Measurements from ENCODE around the gene MGAT5B. TPM values are rescaled to one million over a fixed set of nuclear protein-coding genes. Genes with fewer than 3 reads are reported as not detected.

Gene MGAT5B
- total RNA-seq, 1 donor from 2014 or later: 6.3 TPM

DNA sequence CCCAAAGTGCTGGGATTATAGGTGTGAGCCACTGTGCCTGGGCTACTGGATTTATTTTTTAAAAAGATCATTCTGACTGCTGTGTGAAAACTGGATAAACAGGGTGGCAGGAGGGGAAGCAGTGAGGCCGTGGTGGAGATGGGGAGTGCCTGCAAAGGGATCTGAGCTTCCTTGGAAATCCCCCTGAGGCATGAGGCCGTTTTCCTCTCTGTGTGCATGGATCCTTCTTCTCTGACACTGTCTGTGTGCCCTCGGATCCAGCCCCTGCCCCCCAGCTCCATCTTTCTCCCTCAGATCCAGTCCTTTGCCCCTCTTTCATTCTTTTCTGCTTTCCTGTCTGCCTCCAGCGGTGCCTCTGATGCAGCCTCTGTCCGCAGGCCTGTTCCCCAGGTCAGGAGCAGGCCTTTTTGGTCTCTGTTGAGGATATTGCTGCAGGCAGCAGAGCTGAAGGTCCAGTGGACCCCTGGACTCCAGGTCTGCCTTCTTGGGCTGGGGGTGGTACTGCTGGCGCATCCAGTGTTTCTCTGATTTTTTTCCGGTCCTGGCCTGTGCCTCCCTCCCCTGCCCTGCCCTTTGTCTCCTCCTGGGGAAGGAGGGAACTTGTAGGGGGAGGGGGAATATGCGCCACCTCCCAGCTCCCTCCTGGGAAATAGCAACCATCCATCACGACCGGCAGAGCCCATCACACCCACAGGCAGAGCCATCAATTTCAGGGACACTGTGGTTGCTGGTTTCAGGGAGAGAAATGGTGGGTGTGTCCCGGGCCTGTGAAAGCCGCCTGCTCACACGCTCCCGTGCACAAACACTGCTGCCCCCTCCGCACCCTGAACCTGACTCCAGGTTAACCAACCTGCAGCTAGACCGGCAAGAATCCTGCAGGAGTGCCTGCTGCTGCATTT is 17.0 kb downstream of the MGAT5B start:
- Histone ChIP-seq H3K4me1 (ENCODE audit: insufficient read depth, low read length) (no peaks in the 10 kb centered on the region), H3K27ac (ENCODE audit: low read depth, low read length) (no peak overlapping the region), H4K20me1 (ENCODE audit: insufficient read depth, low read length) (peaks cover 3% of the 10 kb centered on the region), H3K9ac (ENCODE audit: low read length) (no peak overlapping the region), H3K9me3 (ENCODE audit: insufficient read depth, low read depth, low read length) (no peaks in the 10 kb centered on the region), H3K4me2 (ENCODE audit: low read length) (no peak overlapping the region), H3K36me3 (ENCODE audit: insufficient read depth, low read length) (no peaks in the 10 kb centered on the region), H3K4me3 (ENCODE audit: insufficient read depth, low read depth, low read length) (no peak overlapping the region), H3K79me2 (ENCODE audit: insufficient read depth, low read length) (no peaks in the 10 kb centered on the region), H3K27me3 (ENCODE audit: insufficient read depth, low read length) (no peaks in the 10 kb centered on the region), H2AFZ (ENCODE audit: low read depth, low read length) (no peak overlapping the region)
- no peak for FAIRE-seq
- no peaks in the 10 kb centered on the region for H3K36me3 Mint-ChIP-seq (ENCODE audit: low read depth, unreplicated experiment)
- TF ChIP-seq, protein P1, sequence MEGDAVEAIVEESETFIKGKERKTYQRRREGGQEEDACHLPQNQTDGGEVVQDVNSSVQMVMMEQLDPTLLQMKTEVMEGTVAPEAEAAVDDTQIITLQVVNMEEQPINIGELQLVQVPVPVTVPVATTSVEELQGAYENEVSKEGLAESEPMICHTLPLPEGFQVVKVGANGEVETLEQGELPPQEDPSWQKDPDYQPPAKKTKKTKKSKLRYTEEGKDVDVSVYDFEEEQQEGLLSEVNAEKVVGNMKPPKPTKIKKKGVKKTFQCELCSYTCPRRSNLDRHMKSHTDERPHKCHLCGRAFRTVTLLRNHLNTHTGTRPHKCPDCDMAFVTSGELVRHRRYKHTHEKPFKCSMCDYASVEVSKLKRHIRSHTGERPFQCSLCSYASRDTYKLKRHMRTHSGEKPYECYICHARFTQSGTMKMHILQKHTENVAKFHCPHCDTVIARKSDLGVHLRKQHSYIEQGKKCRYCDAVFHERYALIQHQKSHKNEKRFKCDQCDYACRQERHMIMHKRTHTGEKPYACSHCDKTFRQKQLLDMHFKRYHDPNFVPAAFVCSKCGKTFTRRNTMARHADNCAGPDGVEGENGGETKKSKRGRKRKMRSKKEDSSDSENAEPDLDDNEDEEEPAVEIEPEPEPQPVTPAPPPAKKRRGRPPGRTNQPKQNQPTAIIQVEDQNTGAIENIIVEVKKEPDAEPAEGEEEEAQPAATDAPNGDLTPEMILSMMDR (IDR thresholded peaks at IDR 0.05; ENCODE audit: insufficient read depth, low read depth, low read length): no peak
- peak; percentile 41 for TF ChIP-seq EZH2 (IDR thresholded peaks at IDR 0.05; ENCODE audit: insufficient read depth, low read length)
- H3K4me3 Mint-ChIP-seq (ENCODE audit: unreplicated experiment): no peak overlapping the region
- no peaks in the 10 kb centered on the region for H3K4me1 Mint-ChIP-seq (ENCODE audit: low read depth, unreplicated experiment)
- no peak overlapping the region for H3K27ac Mint-ChIP-seq (ENCODE audit: unreplicated experiment)
- H3K27me3 Mint-ChIP-seq (ENCODE audit: low read depth, unreplicated experiment): peaks cover 15% of the 10 kb centered on the region
- no peak for DNase-seq (ENCODE audit: low read depth)
- no peaks in the 10 kb centered on the region for H3K9me3 Mint-ChIP-seq (ENCODE audit: unreplicated experiment)

DNA sequence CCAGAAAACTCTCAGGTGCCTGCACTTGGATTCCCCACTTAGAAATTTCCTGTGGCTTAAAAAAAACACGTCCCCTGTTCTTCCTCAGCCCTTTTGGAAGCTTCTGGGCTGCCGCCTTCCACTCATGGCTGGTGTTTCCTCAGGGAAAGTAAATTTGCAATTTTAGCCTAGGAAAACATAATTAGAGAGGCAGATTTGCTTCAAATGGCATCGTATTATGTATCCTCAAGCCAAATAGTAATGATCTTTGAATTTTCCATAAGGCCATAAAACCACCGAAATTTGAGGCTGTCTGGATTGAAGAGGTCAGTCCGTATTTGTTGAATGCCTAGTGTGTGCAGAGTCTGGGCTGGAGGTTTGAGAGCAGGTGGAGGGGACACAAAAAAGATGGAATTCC is 17.7 kb downstream of the MGAT5B start:
- H2AFZ ChIP-seq (ENCODE audit: low read depth, low read length): no peak overlapping the region
- no peaks in the 10 kb centered on the region for H3K36me3 ChIP-seq (ENCODE audit: insufficient read depth, low read length)
- H4K20me1 ChIP-seq (ENCODE audit: insufficient read depth, low read length): peaks cover 3% of the 10 kb centered on the region
- DNase-seq (ENCODE audit: low read depth): no peak
- Mint-ChIP-seq H3K27me3 (ENCODE audit: low read depth, unreplicated experiment) (peaks cover 10% of the 10 kb centered on the region), H3K27ac (ENCODE audit: unreplicated experiment) (no peak overlapping the region), H3K36me3 (ENCODE audit: low read depth, unreplicated experiment) (no peaks in the 10 kb centered on the region), H3K9me3 (ENCODE audit: unreplicated experiment) (no peaks in the 10 kb centered on the region), H3K4me3 (ENCODE audit: unreplicated experiment) (no peak overlapping the region), H3K4me1 (ENCODE audit: low read depth, unreplicated experiment) (no peaks in the 10 kb centered on the region)
- FAIRE-seq: no peak
- no peak overlapping the region for H3K9ac ChIP-seq (ENCODE audit: low read length)
- no peak overlapping the region for H3K4me3 ChIP-seq (ENCODE audit: insufficient read depth, low read depth, low read length)
- no peaks in the 10 kb centered on the region for H3K4me1 ChIP-seq (ENCODE audit: insufficient read depth, low read length)
- no peak for TF ChIP-seq EZH2 (IDR thresholded peaks at IDR 0.05; ENCODE audit: insufficient read depth, low read length)
- TF ChIP-seq, protein P1 (IDR thresholded peaks at IDR 0.05; ENCODE audit: insufficient read depth, low read depth, low read length): no peak
- no peaks in the 10 kb centered on the region for H3K27me3 ChIP-seq (ENCODE audit: insufficient read depth, low read length)
- H3K9me3 ChIP-seq (ENCODE audit: insufficient read depth, low read depth, low read length): no peaks in the 10 kb centered on the region
- no peaks in the 10 kb centered on the region for H3K79me2 ChIP-seq (ENCODE audit: insufficient read depth, low read length)
- no peak overlapping the region for H3K27ac ChIP-seq (ENCODE audit: low read depth, low read length)
- no peak overlapping the region for H3K4me2 ChIP-seq (ENCODE audit: low read length)

DNA sequence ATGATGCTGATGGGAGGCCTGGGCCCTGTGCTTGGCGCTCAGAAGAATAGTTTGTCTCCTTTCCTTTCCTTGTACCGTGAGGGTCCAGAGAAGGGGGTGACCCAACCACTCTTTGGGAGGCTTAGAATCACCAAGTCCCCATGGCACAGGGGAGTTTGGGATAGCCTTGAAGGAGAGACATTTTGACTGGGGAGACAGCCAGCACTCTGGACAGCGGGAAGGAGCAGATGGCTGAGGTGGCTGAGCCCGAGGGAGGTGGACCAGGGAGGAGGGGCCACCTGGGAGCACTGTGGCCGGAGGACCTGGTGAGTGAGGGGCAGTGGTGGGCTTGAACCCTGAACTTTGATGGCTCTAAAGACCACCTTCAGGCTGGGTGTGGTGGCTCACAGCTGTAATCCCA is 18.2 kb downstream of the MGAT5B start:
- Histone ChIP-seq H4K20me1 (ENCODE audit: insufficient read depth, low read length) (peaks cover 3% of the 10 kb centered on the region), H3K79me2 (ENCODE audit: insufficient read depth, low read length) (no peaks in the 10 kb centered on the region), H3K27ac (ENCODE audit: low read depth, low read length) (no peak overlapping the region), H3K4me3 (ENCODE audit: insufficient read depth, low read depth, low read length) (no peak overlapping the region), H3K27me3 (ENCODE audit: insufficient read depth, low read length) (no peaks in the 10 kb centered on the region), H3K4me2 (ENCODE audit: low read length) (no peak overlapping the region), H3K9ac (ENCODE audit: low read length) (no peak overlapping the region), H3K4me1 (ENCODE audit: insufficient read depth, low read length) (no peaks in the 10 kb centered on the region), H2AFZ (ENCODE audit: low read depth, low read length) (no peak overlapping the region), H3K36me3 (ENCODE audit: insufficient read depth, low read length) (no peaks in the 10 kb centered on the region), H3K9me3 (ENCODE audit: insufficient read depth, low read depth, low read length) (no peaks in the 10 kb centered on the region)
- H3K4me1 Mint-ChIP-seq (ENCODE audit: low read depth, unreplicated experiment): no peaks in the 10 kb centered on the region
- TF ChIP-seq, protein P1 (IDR thresholded peaks at IDR 0.05; ENCODE audit: insufficient read depth, low read depth, low read length): no peak
- TF ChIP-seq EZH2 (IDR thresholded peaks at IDR 0.05; ENCODE audit: insufficient read depth, low read length): no peak
- H3K9me3 Mint-ChIP-seq (ENCODE audit: unreplicated experiment): no peaks in the 10 kb centered on the region
- H3K27me3 Mint-ChIP-seq (ENCODE audit: low read depth, unreplicated experiment): peaks cover 6% of the 10 kb centered on the region
- H3K4me3 Mint-ChIP-seq (ENCODE audit: unreplicated experiment): no peak overlapping the region
- H3K27ac Mint-ChIP-seq (ENCODE audit: unreplicated experiment): no peak overlapping the region
- H3K36me3 Mint-ChIP-seq (ENCODE audit: low read depth, unreplicated experiment): no peaks in the 10 kb centered on the region
- DNase-seq (ENCODE audit: low read depth): no peak
- FAIRE-seq: no peak

Data from astrocyte (in vitro differentiated cells and primary cell).